ENCODE measurements around the gene CPT1A.

Gene CPT1A

GRCh38 chr11:68709062-68709461 is 132.7 kb downstream of the CPT1A start:
- DNase-seq (ENCODE audit: low spot score) = no peak

DNA sequence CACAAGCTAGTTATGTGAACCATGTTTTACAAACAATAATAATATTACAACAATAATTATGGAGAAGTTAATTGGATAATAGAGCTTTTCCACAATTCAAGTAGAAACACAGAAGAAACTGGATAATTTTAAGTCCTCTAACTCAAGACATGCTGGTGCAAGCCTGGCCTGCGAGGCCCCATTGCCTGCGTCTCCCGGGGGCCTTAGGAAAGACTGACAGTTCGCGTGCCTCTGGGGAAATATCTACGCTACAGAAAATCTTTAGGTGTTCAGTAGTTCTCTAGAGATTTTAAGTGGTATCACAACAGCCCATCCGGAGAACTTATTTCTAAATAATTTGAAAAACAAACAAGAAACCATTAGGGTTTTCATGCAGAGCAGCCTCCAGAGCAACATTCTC is 134.2 kb downstream of the CPT1A start:
- DNase-seq (ENCODE audit: low spot score) = no peak

DNA sequence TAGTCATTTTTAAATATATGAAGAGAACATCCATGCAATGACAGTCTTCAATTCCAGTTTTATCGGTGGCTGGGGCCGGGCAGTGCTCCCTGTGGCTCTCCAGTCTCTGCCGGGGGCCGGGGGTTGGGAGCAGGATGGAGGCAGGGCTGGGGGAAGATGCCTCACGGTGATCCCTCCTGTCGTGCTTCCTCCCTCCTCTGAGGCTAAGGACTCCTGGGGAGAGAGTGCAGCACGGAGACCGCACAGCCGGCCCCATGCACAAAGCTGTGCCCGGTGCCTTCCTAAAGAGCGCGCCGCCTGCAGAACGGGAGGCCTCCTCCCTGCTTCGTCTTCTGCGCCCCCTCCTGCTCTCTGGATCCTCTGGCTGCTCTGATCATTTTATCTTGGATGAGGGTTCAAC is 136.8 kb downstream of the CPT1A start:
- DNase-seq (ENCODE audit: low spot score) = no peak

Measured in putamen (tissue), 1 donor.